ENCODE measurements around the gene CCDC60.

CCDC60 gene

DNA sequence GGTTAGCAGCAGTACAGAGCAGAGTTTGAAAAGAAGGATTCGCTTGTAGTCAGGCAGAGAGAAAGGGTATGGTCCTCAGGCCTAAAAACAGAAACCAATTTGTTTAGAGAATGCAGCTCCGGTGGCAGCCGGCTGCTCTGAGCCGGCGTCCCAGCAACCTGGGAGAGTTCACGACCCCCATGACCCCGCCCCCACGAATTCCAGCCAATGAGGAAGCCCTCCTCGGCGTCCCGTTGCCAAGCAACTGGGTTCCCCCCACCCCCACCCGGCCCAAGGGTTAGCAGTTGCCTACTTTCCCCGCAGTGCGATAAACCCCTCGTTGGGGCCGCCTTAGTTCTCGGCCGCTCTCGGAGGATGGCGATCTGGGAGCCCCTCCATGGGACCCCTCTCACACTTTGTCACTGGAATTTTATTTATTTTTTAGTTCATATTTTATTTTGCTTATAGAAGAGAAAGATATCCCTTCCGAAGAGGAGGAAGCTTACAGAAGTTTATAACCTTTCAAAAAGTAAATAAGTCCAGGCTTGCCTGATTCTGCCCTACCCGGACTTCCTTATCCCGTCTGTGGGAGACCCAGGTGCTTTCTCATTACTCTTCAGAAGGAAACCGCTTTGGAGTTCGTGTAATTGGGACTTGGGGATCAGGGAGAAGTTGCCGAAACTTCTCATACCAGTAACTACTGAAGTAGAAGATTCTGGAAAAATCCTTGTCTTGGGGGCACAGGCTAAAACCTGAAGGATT, at the start of gene CCDC60:
Gene CCDC60, plus strand, starts transcription at position 300 of the 741 bp plus-strand sequence. CDS start 448 bp downstream, outside the sequence.
- DNase-seq, result no peak

- DNase-seq, result no peak
Observed at GRCh38 chr12:119288576-119288975, 46.0 kb upstream of the CCDC60 start.

DNA sequence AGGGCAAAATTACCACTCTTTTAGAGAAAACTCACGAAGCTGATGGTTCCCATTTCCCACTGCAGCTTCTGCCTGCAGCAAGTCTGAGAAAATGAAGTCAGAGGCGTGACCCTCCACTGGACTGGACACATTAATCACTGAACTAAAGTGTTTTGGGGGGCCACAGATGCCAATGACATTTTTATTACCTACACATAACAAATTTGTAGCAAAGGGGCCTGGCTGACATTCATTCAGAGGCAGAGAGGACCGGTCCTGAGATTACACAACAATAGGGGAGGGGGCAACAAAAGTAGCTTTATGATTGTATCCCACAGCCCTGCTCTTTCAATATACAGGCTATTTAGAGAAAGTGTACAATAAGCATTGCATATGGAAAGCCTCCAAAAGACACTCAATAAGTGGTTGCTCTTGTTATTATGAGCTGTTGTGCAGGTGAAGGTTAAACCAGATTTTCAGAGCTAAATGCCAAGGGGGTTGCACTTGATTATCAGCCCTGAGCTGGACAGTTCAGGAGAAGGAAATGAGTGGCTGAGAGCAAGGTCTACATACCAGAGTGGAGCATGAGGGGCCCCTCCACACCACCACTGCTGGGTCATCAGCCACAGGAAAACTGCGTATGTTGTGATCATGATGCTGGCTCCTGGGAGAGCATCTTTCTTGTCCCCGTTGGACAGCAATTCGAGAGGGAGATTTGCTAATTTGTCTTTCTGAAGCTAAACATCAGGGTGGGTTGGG, 41.5 kb upstream of the CCDC60 start:
- DNase-seq, result no peak

DNA sequence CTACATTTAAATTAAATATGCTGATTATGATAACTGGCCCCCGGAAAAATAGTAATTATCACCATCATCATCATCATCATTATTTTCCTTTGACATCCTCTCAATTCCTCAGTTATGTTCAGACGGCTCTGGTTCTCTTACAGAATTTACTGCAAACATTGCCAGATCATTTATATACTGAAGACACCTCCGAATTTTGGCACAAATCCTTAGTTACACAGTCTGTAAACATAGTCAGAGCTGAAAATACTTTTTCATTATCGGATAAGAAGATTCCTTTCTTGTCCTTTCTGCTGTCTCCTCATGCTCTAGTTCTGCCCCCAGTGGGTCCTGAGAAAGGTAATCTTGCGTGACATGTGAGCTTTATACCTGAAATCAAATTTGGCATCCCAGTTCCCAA, 40.3 kb upstream of the CCDC60 start:
- no peak for DNase-seq

- no peak for DNase-seq
Observed at GRCh38 chr12:119296535-119296934, 38.0 kb upstream of the CCDC60 start.

GRCh38 chr12:119299130-119299529, 35.4 kb upstream of the CCDC60 start:
- no peak for DNase-seq

- DNase-seq, result no peak
Observed at GRCh38 chr12:119301379-119301778, 33.1 kb upstream of the CCDC60 start.

DNA sequence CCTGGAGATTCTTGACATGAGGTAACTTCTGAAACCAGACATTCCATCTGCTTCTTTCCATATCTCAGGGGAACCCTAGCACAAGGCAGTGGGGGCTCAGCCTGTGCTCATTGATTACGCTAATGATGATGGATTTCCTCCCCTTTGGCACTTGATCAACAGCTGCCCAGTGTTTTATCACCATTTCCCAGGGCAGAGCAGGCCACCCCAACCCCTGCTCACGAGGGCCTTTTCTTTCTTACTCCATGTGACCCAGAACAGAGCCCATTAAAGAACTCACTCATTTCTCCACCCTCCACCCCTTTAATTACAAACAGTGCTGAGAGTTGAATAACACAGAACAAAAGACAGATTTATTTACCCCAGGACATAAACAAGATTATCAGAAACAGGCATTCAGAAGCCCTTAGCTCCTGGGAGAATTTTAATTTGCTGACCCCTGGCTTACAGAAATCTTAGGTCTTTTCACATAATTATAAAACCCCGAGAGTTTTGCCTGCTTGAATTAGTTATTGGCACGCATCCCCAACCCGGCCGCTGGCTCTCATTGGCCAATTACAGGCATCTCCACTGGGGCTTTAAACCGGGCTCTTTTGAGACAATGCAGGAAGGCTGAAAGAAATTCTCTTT, 32.0 kb upstream of the CCDC60 start:
- DNase-seq, result no peak

- DNase-seq, result no peak
Observed at GRCh38 chr12:119306593-119306992, 27.9 kb upstream of the CCDC60 start.

DNA sequence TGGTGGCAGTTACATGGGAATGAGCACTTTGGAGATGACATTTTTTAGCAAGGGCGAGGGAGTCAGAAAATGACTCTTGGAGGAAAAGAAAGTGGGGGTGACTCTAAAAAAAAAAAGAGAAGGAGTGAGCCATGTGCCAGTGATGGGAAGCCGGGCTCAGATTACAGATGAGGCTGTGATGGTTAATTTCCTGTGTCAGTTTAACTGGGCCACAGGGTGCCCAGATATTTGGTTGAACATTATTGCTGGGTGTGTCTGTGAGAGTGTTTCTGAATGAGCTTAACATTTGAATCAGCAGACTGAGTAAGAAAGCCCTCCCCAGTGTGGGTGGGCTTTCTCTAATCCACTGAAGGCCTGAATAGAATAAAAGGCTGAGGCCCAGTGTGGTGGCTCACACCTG, 26.8 kb upstream of the CCDC60 start:
- no peak for DNase-seq

DNA sequence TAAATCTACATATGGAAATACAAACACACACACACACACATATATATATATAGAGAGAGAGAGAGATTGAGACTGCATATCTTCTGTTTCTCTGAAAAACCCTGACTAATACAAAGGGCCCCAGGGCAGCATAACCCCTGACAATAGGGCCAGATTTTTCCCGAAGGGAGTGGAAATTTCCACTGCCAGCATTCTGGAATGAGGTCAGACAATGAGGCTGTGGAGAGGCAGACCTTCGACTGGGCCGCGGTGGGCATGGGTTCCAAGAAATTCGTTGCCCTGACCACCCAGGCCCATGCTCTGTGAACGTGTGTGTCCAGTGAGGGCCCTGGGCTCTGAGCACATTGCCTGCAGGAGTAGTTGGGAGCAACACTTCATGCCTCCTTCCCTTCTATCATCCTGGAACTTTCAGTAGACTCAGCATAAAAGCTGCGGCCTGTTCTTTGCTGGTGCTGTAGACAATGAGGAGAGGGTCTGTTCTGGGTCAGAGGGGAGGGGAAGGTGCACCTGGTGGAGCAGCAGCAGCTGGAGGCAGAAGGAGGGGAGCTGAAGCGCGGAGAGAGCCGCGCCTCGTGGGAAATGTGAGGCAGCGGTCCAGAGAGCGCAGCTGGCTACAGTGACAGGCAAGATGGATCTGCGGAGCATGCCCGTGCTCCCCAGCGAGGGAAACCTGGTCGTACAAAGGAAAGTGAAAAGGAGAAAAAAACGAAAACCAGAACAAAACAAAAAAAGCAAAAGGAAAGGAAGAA, 25.6 kb upstream of the CCDC60 start:
- DNase-seq, result no peak

- no peak for DNase-seq
Observed at GRCh38 chr12:119311878-119312277, 22.7 kb upstream of the CCDC60 start.

GRCh38 chr12:119312904-119313303, 21.6 kb upstream of the CCDC60 start:
- DNase-seq, result no peak

GRCh38 chr12:119314290-119314689, 20.2 kb upstream of the CCDC60 start:
- DNase-seq, result no peak

GRCh38 chr12:119319638-119320037, 14.9 kb upstream of the CCDC60 start:
- no peak for DNase-seq

- no peak for DNase-seq
Observed at GRCh38 chr12:119320678-119321077, 13.9 kb upstream of the CCDC60 start.

GRCh38 chr12:119322301-119322723, 12.2 kb upstream of the CCDC60 start:
- DNase-seq, result no peak

GRCh38 chr12:119325813-119326212, 8.7 kb upstream of the CCDC60 start:
- DNase-seq, result no peak

DNA sequence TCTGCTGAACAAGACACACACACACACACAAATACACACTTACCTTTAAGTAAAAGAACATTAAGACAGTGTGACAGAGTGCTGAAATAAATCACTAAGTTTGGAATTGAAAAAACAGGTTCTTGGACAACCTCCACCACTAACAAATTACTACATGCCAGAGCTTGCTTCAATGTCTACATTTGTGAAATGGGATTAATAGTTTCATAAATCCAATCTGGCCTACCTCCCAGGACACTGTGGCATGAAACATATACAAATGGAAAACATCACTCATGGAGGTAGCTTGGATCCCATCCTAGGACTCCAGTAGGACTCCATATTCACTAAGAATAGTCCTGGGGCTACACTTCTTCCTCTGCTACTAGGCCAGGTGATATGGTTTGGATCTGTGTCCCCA, 8.2 kb upstream of the CCDC60 start:
- no peak for DNase-seq

DNA sequence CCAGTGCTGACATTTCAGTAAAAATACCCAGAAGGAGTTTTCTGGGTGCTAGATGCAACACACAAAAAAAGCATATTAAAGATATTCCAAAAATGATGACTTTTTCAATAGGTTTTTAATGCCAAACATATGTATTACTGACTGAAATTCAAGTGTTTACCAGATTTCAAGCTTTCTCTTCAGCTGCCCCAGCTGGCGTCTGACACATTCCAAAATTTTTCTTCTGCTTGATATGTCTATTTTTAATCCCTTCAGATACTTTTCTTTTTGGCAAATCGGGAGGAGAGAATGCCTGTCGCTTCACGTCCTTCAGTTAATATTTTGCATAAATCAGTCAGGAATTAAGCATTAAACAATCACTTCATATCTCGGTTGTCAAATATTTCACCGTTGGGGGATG, 7.1 kb upstream of the CCDC60 start:
- DNase-seq, result no peak

GRCh38 chr12:119328111-119328510, 6.4 kb upstream of the CCDC60 start:
- no peak for DNase-seq

GRCh38 chr12:119338593-119339363, 4.2 kb downstream of the CCDC60 start:
- DNase-seq, result no peak

Measured in GDM1 (cell line).